Activated CD4-positive, CD25-positive, alpha-beta regulatory T cell treated with anti-CD3 and anti-CD28 coated beads, Interleukin-2, amount 50 U/mL, for 24 hours (primary cell): ENCODE data around the gene MAN2B2.

ENCODE experiments used
- ATAC-seq, 2 donors: fragments of 150-1000 bp; cut with Tn5 transposase; one replicate each; pipeline ENCODE4 v1.10.0; 2021; ENCODE audit warnings: mild to moderate bottlenecking in 1 of 2, moderate library complexity in 1 of 2

MAN2B2 gene

GRCh38 chr4:6568148-6568547 is 6.8 kb upstream of the MAN2B2 start:
- no peak for ATAC-seq

- no peak for ATAC-seq
These were observed 6.2 kb upstream of the MAN2B2 start for GRCh38 chr4:6568689-6569332.

DNA sequence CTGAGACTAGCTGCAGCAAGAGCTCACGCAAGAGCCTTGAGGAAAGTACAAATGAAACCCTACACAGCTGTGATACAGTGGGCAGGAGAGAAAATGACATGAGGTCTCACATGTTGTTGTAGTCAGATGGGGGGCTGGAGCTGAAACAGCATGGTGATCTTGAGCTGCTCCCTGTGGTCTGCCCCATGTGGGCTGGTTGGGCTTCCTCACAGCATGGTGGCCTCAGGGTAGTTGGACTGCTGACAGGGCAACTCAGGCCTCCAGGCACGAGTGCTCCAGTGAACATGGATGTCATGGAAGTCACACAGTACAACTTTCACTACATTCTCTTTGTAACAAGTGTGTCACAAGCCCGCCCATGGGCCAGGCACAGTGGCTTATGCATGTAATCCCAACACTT is 3.4 kb upstream of the MAN2B2 start:
- ATAC-seq = no peak

DNA sequence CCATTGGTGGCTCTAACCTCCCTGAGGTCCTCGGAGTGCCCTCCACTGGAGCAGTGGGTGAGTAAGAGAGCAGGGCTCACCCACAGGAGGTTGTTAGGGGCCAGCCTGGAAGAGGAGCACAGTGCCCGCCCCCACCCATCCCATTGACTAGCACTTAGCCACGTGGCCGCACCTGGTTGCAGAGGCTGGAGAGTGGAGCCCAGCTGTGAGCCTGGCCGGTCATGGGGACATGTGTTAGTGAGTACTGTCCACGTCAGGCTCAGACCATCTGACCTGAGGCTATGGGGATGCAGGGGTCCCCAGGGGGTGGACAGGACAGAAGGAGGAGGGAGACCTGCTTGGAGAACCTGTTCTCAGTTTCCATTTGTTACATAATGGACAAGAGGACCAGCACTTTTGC is 1.4 kb upstream of the MAN2B2 start:
- ATAC-seq = no peak

DNA sequence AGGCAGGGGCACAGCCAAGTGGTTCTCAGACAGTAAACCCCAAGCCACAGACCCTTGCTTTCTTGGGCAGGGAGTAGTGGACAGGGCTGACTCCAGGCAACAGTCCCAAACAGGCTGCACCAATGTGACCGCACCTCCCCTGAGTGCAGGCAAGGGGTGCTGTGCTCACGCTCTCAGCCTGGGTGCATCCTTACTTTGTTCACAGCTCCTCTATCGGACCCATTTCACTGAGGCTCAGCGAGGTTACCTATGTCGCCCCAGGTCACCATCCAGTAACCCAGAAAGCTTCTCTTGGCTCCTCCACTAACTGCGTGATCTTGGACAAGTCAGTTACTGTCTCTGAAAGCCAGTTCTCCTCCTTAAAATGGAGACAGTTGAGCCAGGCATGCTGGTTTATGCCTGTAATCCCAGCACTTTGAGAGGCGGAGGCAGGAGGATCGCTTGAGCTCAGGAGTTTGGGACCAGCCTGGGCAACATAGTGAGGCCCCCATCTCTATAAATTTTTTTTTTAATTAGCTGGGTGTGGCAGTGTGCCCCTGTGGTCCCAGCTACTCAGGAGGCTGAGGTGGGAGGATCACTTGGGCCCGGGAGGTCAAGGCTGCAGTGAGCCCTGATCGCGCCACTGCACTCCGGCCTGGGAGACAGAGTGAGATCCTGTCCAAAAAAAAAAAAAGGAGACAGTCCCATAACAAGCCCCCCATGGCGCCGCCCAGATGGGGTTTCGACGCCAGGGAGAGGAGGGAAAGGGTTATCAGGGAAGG is 823 bp upstream of the MAN2B2 start:
- ATAC-seq = no peak

DNA sequence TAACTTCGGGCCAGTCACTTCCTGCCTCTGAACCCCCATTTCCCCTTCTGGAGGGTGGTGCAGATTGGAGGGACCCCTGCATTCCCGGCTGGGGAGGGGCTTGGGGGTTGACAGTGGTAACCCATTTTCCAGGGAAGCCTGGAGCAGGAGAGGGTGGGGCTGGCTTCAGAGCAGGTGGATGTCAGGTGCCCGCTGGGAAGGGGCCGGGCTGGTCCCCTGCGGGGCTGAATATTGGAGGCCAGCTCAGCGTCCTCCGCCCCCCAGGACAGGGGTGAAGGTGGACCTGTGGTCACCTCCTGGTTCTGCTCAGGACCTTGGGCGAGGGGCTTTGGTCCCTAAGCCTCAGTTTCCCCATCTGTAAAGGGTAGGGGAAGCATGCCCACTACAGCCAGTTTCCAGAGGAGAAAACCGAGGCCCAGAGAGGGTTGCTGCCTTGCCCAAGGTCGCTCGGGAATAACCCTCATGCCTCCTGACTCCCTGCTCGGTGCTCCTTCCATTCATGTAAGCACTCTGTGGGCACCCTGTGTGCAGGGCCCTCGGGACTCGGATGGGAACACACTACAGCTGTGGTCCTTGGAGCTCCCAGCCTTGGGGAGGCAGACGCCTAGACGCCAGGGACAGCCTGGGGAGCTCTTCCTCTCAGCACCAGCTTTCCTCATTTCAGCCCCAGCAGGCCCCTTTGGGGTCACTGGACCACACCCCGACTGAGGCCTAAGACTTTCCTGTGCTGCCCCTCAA is 683 bp downstream of the MAN2B2 start:
- ATAC-seq = no peak

- ATAC-seq = no peak
These were observed 1.5 kb downstream of the MAN2B2 start for GRCh38 chr4:6576512-6576911.

GRCh38 chr4:6576932-6577331 is 1.9 kb downstream of the MAN2B2 start:
- ATAC-seq = no peak

- no peak for ATAC-seq
These were observed 2.4 kb downstream of the MAN2B2 start for GRCh38 chr4:6577409-6577808.

GRCh38 chr4:6578221-6578620 is 3.2 kb downstream of the MAN2B2 start:
- ATAC-seq = no peak

DNA sequence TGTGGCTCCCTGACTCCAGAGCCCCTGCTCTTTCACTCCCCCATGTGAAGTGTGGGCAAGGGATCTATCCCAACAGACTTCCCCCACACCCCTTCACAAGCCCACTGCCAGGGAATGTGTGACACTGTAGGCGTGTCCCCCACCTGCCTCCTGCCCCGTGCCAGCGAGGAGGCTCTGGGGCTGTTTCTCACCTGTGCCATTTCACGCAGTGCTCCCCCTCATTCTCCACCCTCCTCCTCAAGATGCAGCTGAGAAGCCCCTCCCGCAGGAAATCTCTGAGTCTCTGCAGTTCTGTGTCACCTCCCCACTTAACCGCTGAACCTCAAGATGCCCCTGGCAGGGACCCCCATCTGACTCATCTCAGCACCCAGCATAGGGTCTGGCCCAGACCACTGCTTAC is 5.4 kb downstream of the MAN2B2 start:
- ATAC-seq = no peak

- ATAC-seq = no peak
These were observed 6.7 kb downstream of the MAN2B2 start for GRCh38 chr4:6581566-6582121.

GRCh38 chr4:6582889-6583490 is 8.0 kb downstream of the MAN2B2 start:
- peak; percentile 49 to 56 for ATAC-seq

DNA sequence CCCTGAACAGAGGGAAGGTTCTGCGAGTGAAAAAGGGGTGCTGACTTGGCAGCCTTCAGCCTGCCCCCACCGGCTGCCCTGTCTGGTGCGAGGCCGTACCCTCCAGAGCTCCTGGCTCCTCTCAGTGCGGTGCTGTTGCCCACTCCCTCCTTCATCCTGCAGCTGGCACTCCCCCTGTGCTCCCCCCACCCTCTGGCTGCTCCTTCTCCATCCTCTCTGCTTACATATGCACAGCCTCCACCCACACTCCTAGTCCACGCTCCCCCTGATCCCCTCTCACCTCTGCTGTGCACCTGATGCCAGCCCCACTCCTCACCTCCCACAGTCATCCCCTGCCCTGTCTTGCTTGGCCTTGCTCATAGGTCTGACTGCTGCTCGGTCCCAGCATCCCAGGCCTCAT is 9.9 kb downstream of the MAN2B2 start:
- no peak for ATAC-seq

- ATAC-seq = no peak
These were observed 11.8 kb downstream of the MAN2B2 start for GRCh38 chr4:6586715-6587325.

- ATAC-seq = no peak
These were observed 14.5 kb downstream of the MAN2B2 start for GRCh38 chr4:6589444-6589843.

GRCh38 chr4:6591313-6591712 is 16.3 kb downstream of the MAN2B2 start:
- ATAC-seq = no peak

DNA sequence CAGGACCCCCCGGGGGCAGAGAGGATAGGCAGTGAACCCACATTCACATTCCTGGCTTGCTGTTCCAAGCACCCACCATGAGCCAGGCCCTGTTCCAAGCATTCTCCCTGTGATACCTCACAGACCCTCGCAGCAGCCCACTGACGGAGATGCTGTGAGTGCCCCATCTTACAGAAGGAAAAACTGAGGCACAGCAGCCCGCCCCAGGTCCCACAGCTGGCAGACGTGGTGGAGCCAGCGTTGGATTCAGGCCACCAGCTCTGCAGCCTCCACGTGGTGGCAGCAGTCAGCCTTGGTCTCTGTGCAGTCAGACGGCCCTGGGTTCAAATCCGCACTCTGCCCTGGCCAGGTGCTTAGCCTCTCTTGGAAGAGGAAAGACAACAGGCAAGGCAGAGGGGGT is 16.8 kb downstream of the MAN2B2 start:
- ATAC-seq = no peak

GRCh38 chr4:6592804-6593563 is 18.0 kb downstream of the MAN2B2 start:
- ATAC-seq = no peak

DNA sequence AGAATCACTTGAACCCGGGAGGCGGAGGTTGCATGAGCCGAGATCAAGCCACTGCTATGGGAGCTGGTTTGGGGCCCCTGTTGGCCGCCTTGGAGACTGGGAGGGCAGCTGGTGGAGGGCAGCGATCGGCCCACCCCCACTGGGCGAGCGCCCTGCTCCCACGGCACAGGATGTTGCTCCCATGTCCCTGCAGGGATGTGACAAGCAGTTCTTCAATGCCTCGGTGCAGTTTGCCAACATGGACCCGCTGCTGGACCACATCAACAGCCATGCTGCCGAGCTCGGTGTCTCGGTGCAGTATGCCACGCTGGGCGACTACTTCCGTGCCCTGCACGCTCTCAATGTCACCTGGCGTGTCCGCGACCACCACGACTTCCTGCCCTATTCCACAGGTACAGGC is 19.4 kb downstream of the MAN2B2 start:
- no peak for ATAC-seq

- no peak for ATAC-seq
These were observed 19.9 kb downstream of the MAN2B2 start for GRCh38 chr4:6594826-6595355.
